H9 (cell line): ENCODE measurements around the gene BCAT1. TPM values are rescaled to one million over a fixed set of nuclear protein-coding genes. Genes with fewer than 3 reads are reported as not detected.

ENCODE experiments used
- DNase-seq: peaks from one replicate; pipeline ENCODE4 v3.0.0-alpha.2; 2017
- H2AFZ ChIP-seq: one replicate; pipeline ENCODE4 v1.6.1; 2013; ENCODE audit warnings: mild to moderate bottlenecking, low read length, control low read depth, moderate library complexity
- H2AK5ac ChIP-seq: 2 replicates; pipeline ENCODE4 v1.6.1; 2013; ENCODE audit warnings: low read length, control low read depth, mixed read lengths; ENCODE audit not compliant: insufficient read length
- H2BK120ac ChIP-seq: one replicate; pipeline ENCODE4 v1.6.1; 2013; ENCODE audit warnings: low read depth, mild to moderate bottlenecking, low read length, control low read depth, inconsistent platforms; ENCODE audit not compliant: poor library complexity, severe bottlenecking
- H2BK12ac ChIP-seq: 2 replicates; pipeline ENCODE4 v1.6.1; 2013; ENCODE audit warnings: low read length, control low read depth, mixed read lengths, low read depth; ENCODE audit not compliant: insufficient read length
- H2BK15ac ChIP-seq: 2 replicates; pipeline ENCODE4 v1.6.1; 2013; ENCODE audit warnings: low read depth, low read length, control low read depth
- H2BK20ac ChIP-seq: one replicate; pipeline ENCODE4 v1.6.1; 2013; ENCODE audit warnings: low read depth, mild to moderate bottlenecking, low read length, control low read depth, inconsistent platforms; ENCODE audit not compliant: poor library complexity, severe bottlenecking
- H2BK5ac ChIP-seq: 2 replicates; pipeline ENCODE4 v1.6.1; 2013; ENCODE audit warnings: low read length, control low read depth, mixed read lengths; ENCODE audit not compliant: insufficient read length
- H3K14ac ChIP-seq: 2 replicates; pipeline ENCODE4 v1.6.1; 2013; ENCODE audit warnings: low read length, control low read depth; ENCODE audit not compliant: insufficient read depth
- H3K18ac ChIP-seq: 2 replicates; pipeline ENCODE4 v1.6.1; 2013; ENCODE audit warnings: low read depth, mild to moderate bottlenecking, mixed read lengths, low read length, control low read depth; ENCODE audit not compliant: insufficient read length
- H3K23ac ChIP-seq: 2 replicates; pipeline ENCODE4 v1.6.1; 2013; ENCODE audit warnings: low read length, control low read depth, mixed read lengths, low read depth; ENCODE audit not compliant: insufficient read length
- H3K23me2 ChIP-seq: 2 replicates; pipeline ENCODE4 v1.6.1; 2013; ENCODE audit warnings: low read depth, mild to moderate bottlenecking, mixed read lengths, low read length, control low read depth; ENCODE audit not compliant: insufficient read length, poor library complexity, severe bottlenecking
- H3K27ac ChIP-seq: 2 replicates; pipeline ENCODE4 v1.5.1; 2013; ENCODE audit warnings: low read length, control low read depth, mixed read lengths, low read depth; ENCODE audit not compliant: insufficient read length
- H3K27me3 ChIP-seq: 2 replicates; pipeline ENCODE4 v1.6.1; 2013; ENCODE audit warnings: low read length, control low read depth, inconsistent platforms; ENCODE audit not compliant: insufficient read depth
- H3K4ac ChIP-seq: 2 replicates; pipeline ENCODE4 v1.6.1; 2013; ENCODE audit warnings: low read depth, mild to moderate bottlenecking, control low read depth, inconsistent platforms, low read length, moderate library complexity
- H3K4me1 ChIP-seq: 2 replicates; pipeline ENCODE4 v1.6.1; 2013; ENCODE audit warnings: low read length, control low read depth, inconsistent platforms; ENCODE audit not compliant: insufficient read depth
- H3K4me2 ChIP-seq: 2 replicates; pipeline ENCODE4 v1.6.1; 2013; ENCODE audit warnings: low read length, control low read depth, mixed read lengths; ENCODE audit not compliant: insufficient read length, insufficient read depth
- H3K56ac ChIP-seq: 2 replicates; pipeline ENCODE4 v1.6.1; 2013; ENCODE audit warnings: low read depth, mild to moderate bottlenecking, mixed read lengths, low read length, control low read depth; ENCODE audit not compliant: insufficient read length
- H3K79me1 ChIP-seq: 2 replicates; pipeline ENCODE4 v1.6.1; 2013; ENCODE audit warnings: low read depth, mild to moderate bottlenecking, moderate library complexity, low read length, control low read depth, inconsistent platforms; ENCODE audit not compliant: insufficient read depth, poor library complexity, severe bottlenecking
- H3K79me2 ChIP-seq: 2 replicates; pipeline ENCODE4 v1.6.1; 2013; ENCODE audit warnings: low read length, control low read depth, inconsistent platforms; ENCODE audit not compliant: insufficient read depth
- H3K9ac ChIP-seq: 2 replicates; pipeline ENCODE4 v1.6.1; 2013; ENCODE audit warnings: low read length, control low read depth, mixed read lengths; ENCODE audit not compliant: insufficient read length; ENCODE audit errors: extremely low read depth
- H3K9me3 ChIP-seq: one replicate; pipeline ENCODE4 v1.6.1; 2013; ENCODE audit warnings: low read depth, low read length, inconsistent platforms; ENCODE audit not compliant: control insufficient read depth
- H3T11ph ChIP-seq: one replicate; pipeline ENCODE4 v1.6.1; 2013; ENCODE audit warnings: mild to moderate bottlenecking, low read length, control low read depth, inconsistent platforms
- H4K20me1 ChIP-seq: one replicate; pipeline ENCODE4 v1.6.1; 2013; ENCODE audit not compliant: control insufficient read depth, insufficient read length, insufficient read depth
- H4K5ac ChIP-seq: 2 replicates; pipeline ENCODE4 v1.6.1; 2013; ENCODE audit warnings: low read depth, mild to moderate bottlenecking, mixed read lengths, low read length, control low read depth; ENCODE audit not compliant: insufficient read length
- H4K8ac ChIP-seq: replicated peaks from 2 replicates; pipeline ENCODE4 v1.6.1; 2013; ENCODE audit warnings: low read length, control low read depth, mixed read lengths, low read depth; ENCODE audit not compliant: insufficient read length
- H4K91ac ChIP-seq: 2 replicates; pipeline ENCODE4 v1.6.1; 2013; ENCODE audit warnings: low read depth, mild to moderate bottlenecking, moderate library complexity, mixed read lengths, low read length, control low read depth; ENCODE audit not compliant: insufficient read length
- H3K27ac Mint-ChIP-seq, 3 experiments: 2 replicates in 2 of 3; 3 replicates in 1 of 3; pipeline ENCODE4 v1.8.0; 2020 to 2021; ENCODE audit warnings: mixed read lengths in 3 of 3, mild to moderate bottlenecking in 1 of 3, moderate library complexity in 1 of 3
- H3K27me3 Mint-ChIP-seq: 2 replicates; pipeline ENCODE4 v1.8.0; 2021; ENCODE audit warnings: low read depth, mild to moderate bottlenecking, moderate library complexity, mixed read lengths
- H3K36me3 Mint-ChIP-seq, 3 experiments: 2 replicates in 2 of 3; 3 replicates in 1 of 3; pipeline ENCODE4 v1.8.0; 2020 to 2021; ENCODE audit warnings: low read depth in 3 of 3, mixed read lengths in 3 of 3; ENCODE audit not compliant: insufficient read depth in 1 of 3
- H3K4me1 Mint-ChIP-seq, 2 experiments: 2 replicates each; pipeline ENCODE4 v1.8.0; 2020; ENCODE audit warnings: mixed read lengths in 2 of 2
- H3K4me3 Mint-ChIP-seq, 2 experiments: 2 replicates in 1 of 2; 3 replicates in 1 of 2; pipeline ENCODE4 v1.8.0; 2020 to 2021; ENCODE audit warnings: mild to moderate bottlenecking in 2 of 2, mixed read lengths in 2 of 2, moderate library complexity in 1 of 2
- H3K9me3 Mint-ChIP-seq, 2 experiments: 2 replicates in 1 of 2; 3 replicates in 1 of 2; pipeline ENCODE4 v1.8.0; 2020; ENCODE audit warnings: mild to moderate bottlenecking in 2 of 2, mixed read lengths in 2 of 2, moderate library complexity in 1 of 2
- CTCF ChIP-seq: fragments of 200-600 bp; sonication (generic); conservative IDR thresholded peaks from 3 replicates; pipeline ENCODE4 v1.8.0; 2021; ENCODE audit warnings: antibody characterized with exemption, mild to moderate bottlenecking
- WGBS: extraction: QIAGEN DNeasy Blood & Tissue Kit; methylation state at CpG from one replicate; pipeline ENCODE4 v1.1.7; 2013; ENCODE audit warnings: missing lambda C conversion rate, low lambda C conversion rate, mixed read lengths; ENCODE audit not compliant: insufficient read length; ENCODE audit errors: extremely low coverage; 5-methylcytosine and 5-hydroxymethylcytosine counted together
- total RNA-seq: library from RNA; stranded (reverse); gene quantifications from 2 replicates; pipeline ENCODE4 v1.2.1, GENCODE V29; 2021

BCAT1 gene
- total RNA-seq, 1 experiment from 2014 or later: 244 TPM

GRCh38 chr12:24996820-24997219 is 47.9 kb upstream of the BCAT1 start:
- Histone ChIP-seq H4K20me1 (no peaks in the 10 kb centered on the region), H3K14ac (no peak overlapping the region), H4K8ac (no peak overlapping the region), H3K4me2 (no peak overlapping the region), H2BK5ac (no peak overlapping the region), H2AK5ac (no peak overlapping the region), H3K4ac (no peak overlapping the region), H3K23me2 (no peaks in the 10 kb centered on the region), H3K23ac (no peak overlapping the region), H2BK12ac (no peak overlapping the region), H2BK20ac (no peak overlapping the region), H2AFZ (no peak overlapping the region), H3K18ac (no peak overlapping the region), H2BK120ac (no peak overlapping the region), H4K91ac (no peak overlapping the region), H3K27ac (no peak overlapping the region), H2BK15ac (no peak overlapping the region), H3K9me3 (no peaks in the 10 kb centered on the region), H4K5ac (no peak overlapping the region), H3K56ac (no peak overlapping the region), H3K79me1 (no peaks in the 10 kb centered on the region), H3K9ac (no peak overlapping the region), H3T11ph (no peak overlapping the region), H3K79me2 (no peaks in the 10 kb centered on the region), H3K4me1 (no peaks in the 10 kb centered on the region), H3K27me3 (no peaks in the 10 kb centered on the region)
- Mint-ChIP-seq H3K9me3 (no peaks in the 10 kb centered on the region), H3K4me1 (peaks cover 0 to 6% of the 10 kb centered on the region in 2 experiments; a peak in 1 of 4 replicates), H3K27me3 (no peaks in the 10 kb centered on the region; the same call in 1 of the 2 replicates), H3K27ac (no peak overlapping the region), H3K4me3 (no peak overlapping the region), H3K36me3 (no peaks in the 10 kb centered on the region)
- DNase-seq: no peak
- TF ChIP-seq CTCF: no peak
- no CpG with 5 or more reads among the region's 5 CpGs for WGBS
